Germinal center (tissue), 1 donor: ENCODE data around the gene BLTP3A.

Experiments used
- DNase-seq: peaks from one replicate; pipeline ENCODE4 v3.0.0; 2012; ENCODE audit warnings: mixed read lengths, low spot score

BLTP3A gene

DNA sequence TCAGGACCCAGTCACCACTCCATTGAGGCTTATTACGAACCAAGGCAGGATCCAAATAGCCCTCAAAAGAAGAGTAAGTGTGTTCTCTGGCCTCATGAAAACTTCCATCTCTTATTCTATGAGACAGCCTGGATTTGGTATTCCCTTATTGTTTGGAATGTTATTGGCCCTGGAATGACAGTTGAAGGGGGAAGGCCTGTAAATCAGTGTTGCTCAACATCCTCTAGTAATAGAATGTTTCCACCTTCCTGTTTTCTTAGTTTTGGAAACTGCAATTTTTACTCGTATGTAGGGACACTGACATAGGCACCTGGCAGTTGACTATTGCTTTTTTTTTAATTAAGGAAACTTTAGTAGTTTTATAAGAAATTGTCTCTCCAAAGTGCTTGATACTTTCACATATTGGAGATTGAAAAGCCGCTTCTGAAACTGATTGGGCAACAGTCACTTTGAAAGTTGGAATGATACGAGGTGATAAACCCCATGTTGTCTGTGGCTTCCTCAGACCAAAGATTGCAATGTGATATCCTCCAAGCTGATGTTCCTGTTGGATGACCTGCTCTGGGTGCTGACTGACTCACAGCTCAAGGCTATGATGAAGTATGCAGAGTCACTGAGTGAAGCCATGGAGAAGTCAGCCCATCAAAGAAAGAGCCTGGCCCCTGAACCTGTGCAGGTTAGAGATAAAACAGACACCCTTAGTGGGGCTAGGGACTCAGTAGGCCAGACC is 43.1 kb downstream of the BLTP3A start:
- DNase-seq: no peak

DNA sequence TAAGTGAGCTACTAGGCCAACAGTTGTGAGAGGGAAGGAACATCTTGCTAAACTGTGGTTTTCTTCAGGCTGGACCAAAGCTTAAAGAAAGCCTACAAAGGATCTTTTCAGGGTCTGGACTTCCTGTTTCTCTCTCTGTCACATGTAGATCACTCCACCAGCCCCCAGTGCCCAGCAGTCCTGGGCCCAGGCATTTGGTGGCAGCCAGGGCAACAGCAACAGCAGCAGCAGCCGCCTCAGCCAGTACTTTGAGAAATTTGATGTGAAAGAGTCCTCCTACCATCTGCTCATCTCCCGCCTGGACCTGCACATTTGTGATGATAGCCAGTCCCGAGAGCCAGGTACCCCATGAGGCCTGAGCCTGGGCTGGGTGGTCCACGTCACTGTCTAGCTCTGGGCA is 44.1 kb downstream of the BLTP3A start:
- DNase-seq: no peak

GRCh38 chr6:34836451-34836850 is 44.6 kb downstream of the BLTP3A start:
- DNase-seq: no peak

DNA sequence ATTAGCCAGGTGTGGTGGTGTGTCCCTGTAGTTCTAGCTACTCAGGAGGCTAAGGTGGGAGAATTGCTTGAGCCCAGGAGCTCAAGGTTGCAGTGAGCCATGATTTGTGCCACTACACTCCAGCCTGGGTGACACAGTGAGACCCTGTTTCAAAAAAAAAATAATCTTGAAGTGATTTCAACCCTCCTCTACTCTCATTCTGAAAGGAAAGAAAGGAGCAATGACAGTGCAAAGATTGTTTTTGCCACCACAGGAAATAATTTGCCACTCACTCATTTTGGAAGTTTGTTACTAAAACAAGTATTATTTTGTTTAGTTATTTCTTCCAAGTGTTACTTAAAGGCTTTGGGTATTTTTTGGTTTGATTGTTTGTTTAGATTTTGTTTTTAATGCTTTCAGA is 45.6 kb downstream of the BLTP3A start:
- DNase-seq: no peak

GRCh38 chr6:34839666-34840352 is 47.9 kb downstream of the BLTP3A start:
- DNase-seq: no peak
